Prostate gland (tissue), 2 donors: ENCODE data around the gene SEC23A. TPM values are rescaled to one million over a fixed set of nuclear protein-coding genes. Genes with fewer than 3 reads are reported as not detected.
"Not testable (repeated sequence)": the region's sequence is repeated elsewhere in the genome, so short reads cannot be mapped to it uniquely, and the experiment has no call there.

Source experiments
- DNase-seq: peaks from one replicate; pipeline ENCODE4 v3.0.0-alpha.2; 2019; ENCODE audit warnings: low spot score
- H3K27ac ChIP-seq, 2 donors: fragments of 200-600 bp; sonication (generic); 2 replicates each; pipeline ENCODE4 v1.5.1; 2017 to 2019
- H3K27me3 ChIP-seq: fragments of 200-600 bp; sonication (generic); replicated peaks from 2 replicates; pipeline ENCODE4 v1.5.1; 2019; ENCODE audit not compliant: insufficient read depth
- H3K36me3 ChIP-seq, 2 donors: fragments of 200-600 bp; sonication (generic); 1 replicate in 1 of 2; 2 replicates in 1 of 2; pipeline versions ENCODE4 v1.5.1 to v1.8.1; 2017 to 2019
- H3K4me1 ChIP-seq: fragments of 200-600 bp; sonication (generic); replicated peaks from 2 replicates; pipeline ENCODE4 v1.5.1; 2019
- H3K4me3 ChIP-seq, 2 donors: fragments of 200-600 bp; sonication (generic); 2 replicates each; pipeline ENCODE4 v1.5.1; 2017 to 2019
- H3K9me3 ChIP-seq: fragments of 200-600 bp; sonication (generic); 2 replicates; pipeline ENCODE4 v1.5.1; 2017
- CTCF ChIP-seq, 4 experiments: fragments of 200-600 bp in 2 of 4; fragments of 450-650 bp in 2 of 4; sonication (generic) in 2 of 4; IDR thresholded peaks; 1 replicate in 3 of 4; 2 replicates in 1 of 4; pipeline ENCODE4 v1.5.1; 2016 to 2019; ENCODE audit warnings: antibody characterized with exemption in 4 of 4, mild to moderate bottlenecking in 2 of 4, moderate library complexity in 2 of 4
- POLR2A ChIP-seq: fragments of 450-650 bp; IDR thresholded peaks from one replicate; pipeline ENCODE4 v1.6.1; 2016; ENCODE audit warnings: antibody characterized with exemption, mild to moderate bottlenecking
- POLR2AphosphoS5 ChIP-seq: sonication (generic); formaldehyde crosslinking; IDR thresholded peaks from one replicate; pipeline ENCODE4 v1.6.1; 2017; ENCODE audit warnings: antibody characterized with exemption
- WGBS: methylation state at CpG from one replicate; pipeline ENCODE4 v1.1.5; 2018; 5-methylcytosine and 5-hydroxymethylcytosine counted together
- intact Hi-C: fragments of 100-400 bp; cut with DNase I; formaldehyde crosslinking; loops from one replicate; pipeline ENCODE4 v1.14.2; 2022
- total RNA-seq, 2 donors: library from RNA; depleted of rRNA; stranded (reverse); fragments of >200 nt; gene quantifications; one replicate each; pipeline ENCODE4 v1.1.0, GENCODE V29; 2016

Gene SEC23A
- total RNA-seq, 2 donors from 2014 or later = 54.7 to 102 TPM

GRCh38 chr14:39071096-39071495, 31.9 kb downstream of the SEC23A start:
- intact Hi-C loops = no loop called here
- H3K36me3 ChIP-seq = peaks cover 0 to 8% of the 10 kb centered on the region in 2 donors

DNA sequence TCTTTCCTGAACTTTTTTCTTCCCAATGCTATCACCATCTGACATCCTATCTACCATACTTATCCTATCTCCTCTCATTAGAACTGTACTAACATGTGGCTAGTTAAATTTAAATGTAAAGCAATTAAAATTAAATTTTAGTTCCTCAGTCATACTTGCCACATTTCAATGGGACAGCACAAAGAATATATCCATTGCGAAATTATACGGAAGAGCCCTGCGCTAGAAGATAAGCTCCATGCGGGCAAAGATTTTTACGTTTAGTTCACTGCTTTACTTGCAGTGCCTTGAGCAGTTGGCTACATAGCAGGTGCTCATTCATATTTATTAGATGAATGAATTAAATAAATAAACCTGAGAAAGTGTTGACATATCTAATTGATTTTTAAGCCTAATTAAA, 33.1 kb downstream of the SEC23A start:
- Histone ChIP-seq H3K9me3 (no peaks in the 10 kb centered on the region), H3K4me3 (no peak overlapping the region), H3K4me1 (no peaks in the 10 kb centered on the region), H3K27me3 (no peaks in the 10 kb centered on the region), H3K27ac (no peak overlapping the region), H3K36me3 (peaks cover 0 to 8% of the 10 kb centered on the region in 2 donors)
- TF ChIP-seq POLR2AphosphoS5 = no peak
- no peak for TF ChIP-seq POLR2A
- no peak for TF ChIP-seq CTCF (IDR thresholded peaks at IDR 0.05)
- intact Hi-C loops = no loop called here
- no peak for DNase-seq
- 97% methylated on average over 5 of the region's 5 CpGs for WGBS

More at GRCh38 chr14:39071096-39071495, 31.9 kb downstream of the SEC23A start:
- H3K4me1 ChIP-seq = no peaks in the 10 kb centered on the region
- H3K9me3 ChIP-seq = no peaks in the 10 kb centered on the region
- H3K27me3 ChIP-seq = no peaks in the 10 kb centered on the region
- DNase-seq = no peak
- 55% methylated on average over 2 of the region's 2 CpGs for WGBS
- H3K27ac ChIP-seq = no peak overlapping the region
- TF ChIP-seq CTCF (IDR thresholded peaks at IDR 0.05) (no peak), POLR2AphosphoS5 (no peak), POLR2A (no peak)
- H3K4me3 ChIP-seq = no peak overlapping the region

DNA sequence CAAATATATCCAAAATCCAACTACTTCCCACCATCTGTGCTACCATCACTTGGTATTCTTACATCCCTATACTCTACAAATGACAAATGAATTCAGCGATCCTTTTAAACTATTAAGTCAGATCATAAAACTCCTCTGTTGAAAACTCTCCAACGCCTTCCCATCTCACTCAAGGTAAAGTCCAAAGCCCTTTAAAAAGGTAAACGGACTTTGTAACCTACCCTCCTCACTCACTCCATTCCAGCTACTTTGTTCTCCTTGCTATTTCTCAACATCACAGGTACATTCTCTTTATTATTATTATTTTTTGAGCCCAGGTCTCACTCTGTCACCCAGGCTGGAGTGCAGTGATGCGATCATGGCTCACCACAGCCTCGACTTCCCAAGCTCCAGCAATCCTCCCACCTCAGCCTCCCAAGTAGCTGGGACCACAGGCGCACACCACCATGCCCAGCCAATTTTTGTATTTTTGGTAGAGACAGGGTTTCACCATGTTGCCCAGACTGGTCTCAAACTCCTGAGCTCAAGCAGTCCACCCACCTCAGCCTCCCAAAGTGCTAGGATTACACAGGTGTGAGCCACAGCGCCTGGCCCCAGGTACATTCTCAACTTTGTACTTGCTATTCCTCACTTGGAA, 33.7 kb downstream of the SEC23A start:
- H3K4me3 ChIP-seq, H3K4me1 ChIP-seq, H3K27me3 ChIP-seq, DNase-seq, intact Hi-C loops, H3K36me3 ChIP-seq, H3K9me3 ChIP-seq, H3K27ac ChIP-seq: not testable (repeated sequence)
- 87% methylated on average over 7 of the region's 7 CpGs for WGBS

GRCh38 chr14:39060818-39061437, 42.1 kb downstream of the SEC23A start:
- no peak overlapping the region for H3K27ac ChIP-seq
- H3K4me1 ChIP-seq = no peaks in the 10 kb centered on the region
- H3K4me3 ChIP-seq = no peak overlapping the region
- 88% methylated on average over 4 of the region's 4 CpGs for WGBS
- no peak for TF ChIP-seq POLR2A
- TF ChIP-seq CTCF (IDR thresholded peaks at IDR 0.05) = no peak
- no peak for TF ChIP-seq POLR2AphosphoS5
- H3K27me3 ChIP-seq = no peaks in the 10 kb centered on the region
- intact Hi-C loops = no loop called here
- no peak for DNase-seq
- H3K36me3 ChIP-seq = peaks cover 0 to 3% of the 10 kb centered on the region in 2 donors
- no peaks in the 10 kb centered on the region for H3K9me3 ChIP-seq

DNA sequence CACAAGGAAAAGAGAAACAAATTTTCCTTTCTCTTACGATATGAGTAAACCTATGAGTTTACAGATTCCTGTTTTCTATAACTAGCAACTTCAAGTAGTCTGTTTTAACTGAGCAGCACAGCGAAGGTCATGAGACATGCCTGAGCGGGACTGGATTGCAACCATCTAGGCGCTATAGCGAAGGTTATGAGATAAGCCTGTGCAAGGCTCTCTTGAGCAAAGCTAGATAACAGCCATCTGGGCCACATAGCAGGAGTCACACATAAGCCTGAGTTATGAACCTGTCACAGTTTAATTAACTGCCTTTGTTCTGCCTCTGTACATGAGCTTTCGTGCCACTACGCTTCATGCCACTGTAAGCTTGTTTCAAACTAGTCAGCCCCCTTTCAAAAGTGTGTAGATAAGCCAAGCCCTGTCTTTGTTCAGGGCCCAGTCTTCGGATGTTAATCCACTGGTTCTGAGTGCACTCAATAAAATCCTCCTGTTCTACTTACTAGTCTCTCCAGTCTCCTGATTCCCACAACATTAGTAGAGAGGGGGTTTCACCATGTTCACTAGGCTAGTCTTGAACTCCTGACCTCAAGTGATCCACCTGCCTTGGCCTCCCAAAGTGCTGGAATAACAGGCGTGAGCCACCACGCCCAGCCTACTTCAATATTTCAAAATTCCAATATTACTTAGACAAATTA, 47.1 kb downstream of the SEC23A start:
- H3K4me3 ChIP-seq = no peak overlapping the region
- DNase-seq = no peak
- intact Hi-C loops = no loop called here
- no peaks in the 10 kb centered on the region for H3K4me1 ChIP-seq
- H3K9me3 ChIP-seq = no peaks in the 10 kb centered on the region
- no peaks in the 10 kb centered on the region for H3K27me3 ChIP-seq
- no peak overlapping the region for H3K27ac ChIP-seq
- 95% methylated on average over 10 of the region's 10 CpGs for WGBS
- no peak for TF ChIP-seq POLR2A
- no peak for TF ChIP-seq CTCF (IDR thresholded peaks at IDR 0.05)
- TF ChIP-seq POLR2AphosphoS5 = no peak
- H3K36me3 ChIP-seq = peaks cover 0 to 6% of the 10 kb centered on the region in 2 donors

DNA sequence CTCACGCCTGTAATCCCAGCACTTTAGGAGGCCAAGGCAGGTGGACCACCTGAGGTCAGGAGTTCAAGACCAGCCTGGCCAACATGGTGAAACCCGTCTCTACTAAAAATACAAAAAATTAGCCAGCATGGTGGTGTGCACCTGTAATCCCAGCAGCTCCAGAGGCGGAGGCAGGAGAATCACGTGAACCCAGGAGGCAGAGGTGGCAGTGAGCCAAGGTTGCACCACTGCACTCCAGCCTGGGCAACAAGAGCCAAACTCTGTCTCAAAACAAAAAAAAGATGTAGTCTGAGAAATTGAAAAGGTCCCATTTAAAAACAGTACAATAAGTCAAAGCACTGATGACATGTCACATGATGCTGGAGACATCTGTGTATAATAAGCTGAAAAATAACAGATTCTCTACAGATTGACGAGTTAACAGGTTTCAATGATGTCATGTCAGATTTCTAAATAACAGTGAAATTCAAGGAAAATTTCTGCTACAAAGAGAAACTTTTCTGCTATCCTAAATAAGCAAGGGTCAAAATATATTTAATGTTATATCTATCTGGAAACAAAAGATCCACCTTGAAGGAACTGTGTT, 50.1 kb downstream of the SEC23A start:
- H3K27ac ChIP-seq, H3K4me1 ChIP-seq, DNase-seq, H3K4me3 ChIP-seq, H3K36me3 ChIP-seq, H3K27me3 ChIP-seq, intact Hi-C loops, H3K9me3 ChIP-seq: not testable (repeated sequence)
- WGBS = 88% methylated on average over 5 of the region's 5 CpGs
